Activated CD8-positive, alpha-beta memory T cell treated with anti-CD3 and anti-CD28 coated beads for 1 hour (primary cell): ENCODE results near the gene TOP3B.
"Not testable (repeated sequence)": the region's sequence is repeated elsewhere in the genome, so short reads cannot be mapped to it uniquely, and the experiment has no call there.

Source experiments
- DNase-seq, 2 donors: peaks; one replicate each; pipeline ENCODE4 v3.0.0-alpha.2; 2020; ENCODE audit warnings: low read depth in 1 of 2; ENCODE audit errors: extremely low read depth in 1 of 2

The TOP3B gene

DNA sequence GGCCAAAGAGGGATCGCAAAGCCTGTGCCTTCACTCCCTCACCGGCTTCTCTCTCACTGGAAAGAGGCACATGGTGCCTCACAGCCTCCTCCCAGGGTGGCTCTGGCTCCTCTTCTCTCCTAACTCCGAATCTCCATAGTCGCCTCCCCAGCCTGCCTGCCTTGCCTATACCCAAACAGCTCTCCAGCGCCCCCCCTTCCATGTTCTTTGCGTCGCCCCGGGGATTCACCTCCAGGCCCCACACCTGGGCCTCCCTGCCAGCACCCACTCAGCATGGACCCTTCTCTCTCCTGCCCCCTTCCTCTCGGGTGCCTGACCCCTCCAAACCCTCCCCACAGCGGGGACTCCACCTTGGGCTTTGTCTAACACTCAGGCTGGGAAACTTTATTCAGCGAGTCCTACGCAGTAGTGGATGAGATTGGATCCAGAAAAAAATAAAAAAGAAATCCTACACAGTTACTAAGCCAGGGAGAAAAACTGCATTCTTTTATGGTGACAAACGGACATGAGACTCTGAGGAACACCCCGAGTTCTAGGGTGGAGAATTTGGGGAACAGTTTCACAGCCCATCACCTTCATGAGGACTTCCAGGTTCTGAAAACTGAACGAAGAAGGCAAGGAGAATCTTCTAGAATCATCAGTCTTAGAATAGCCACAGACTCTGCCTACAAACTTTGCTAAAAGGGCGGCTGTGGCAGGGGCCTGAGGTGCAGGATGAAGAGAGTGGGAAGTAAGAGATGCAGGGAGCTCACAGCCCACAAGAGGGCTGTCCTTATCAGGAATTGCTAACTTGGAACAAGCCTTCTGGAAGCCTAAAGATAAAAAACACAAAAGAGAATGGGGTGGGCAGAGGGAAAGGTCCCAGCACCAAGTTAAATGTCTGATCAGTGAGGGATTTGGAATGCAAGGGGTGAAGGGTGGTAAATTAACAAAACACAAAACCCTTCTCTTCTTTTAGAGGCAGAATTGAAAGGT is 35.3 kb downstream of the TOP3B start:
- DNase-seq, result no peak

DNA sequence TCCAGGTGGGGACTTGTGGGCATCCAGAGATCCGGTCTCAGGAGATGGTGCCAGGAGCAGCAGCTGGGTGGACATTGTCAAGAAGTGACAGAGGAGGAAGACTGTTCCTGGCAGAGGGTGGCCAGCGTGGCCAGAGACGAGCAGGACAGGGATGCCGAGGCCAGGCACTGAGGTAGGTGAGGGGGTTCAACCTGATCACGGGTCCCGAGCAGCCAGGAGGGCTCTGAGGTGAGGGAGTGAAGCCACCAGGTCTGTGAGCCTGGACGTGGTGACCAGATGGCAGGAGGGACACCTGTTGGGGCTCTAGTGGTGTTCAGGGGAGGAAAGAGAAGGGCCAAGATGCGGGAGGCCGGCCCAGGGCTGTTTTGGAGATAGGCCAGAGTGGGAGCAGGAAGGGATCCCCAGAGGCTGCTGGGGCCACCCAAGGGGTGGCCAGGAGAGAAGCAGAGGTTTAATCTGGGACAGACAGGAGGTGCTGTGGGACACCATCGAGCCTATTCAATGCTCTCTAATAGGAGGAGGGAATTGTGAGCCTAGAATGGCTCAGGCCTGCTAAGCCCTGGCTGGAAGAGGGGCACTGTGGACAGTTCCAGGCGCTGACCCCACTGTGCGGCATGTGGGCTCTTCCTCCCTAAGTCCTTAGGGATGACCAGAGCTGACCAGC is 36.2 kb downstream of the TOP3B start:
- DNase-seq, result no peak

- DNase-seq, result no peak
Measured at GRCh38 chr22:21945453-21946261, 36.9 kb downstream of the TOP3B start.

GRCh38 chr22:21944871-21945270 is 37.7 kb downstream of the TOP3B start:
- no peak for DNase-seq

- DNase-seq, result no peak
Measured at GRCh38 chr22:21943571-21944448, 38.8 kb downstream of the TOP3B start.

DNA sequence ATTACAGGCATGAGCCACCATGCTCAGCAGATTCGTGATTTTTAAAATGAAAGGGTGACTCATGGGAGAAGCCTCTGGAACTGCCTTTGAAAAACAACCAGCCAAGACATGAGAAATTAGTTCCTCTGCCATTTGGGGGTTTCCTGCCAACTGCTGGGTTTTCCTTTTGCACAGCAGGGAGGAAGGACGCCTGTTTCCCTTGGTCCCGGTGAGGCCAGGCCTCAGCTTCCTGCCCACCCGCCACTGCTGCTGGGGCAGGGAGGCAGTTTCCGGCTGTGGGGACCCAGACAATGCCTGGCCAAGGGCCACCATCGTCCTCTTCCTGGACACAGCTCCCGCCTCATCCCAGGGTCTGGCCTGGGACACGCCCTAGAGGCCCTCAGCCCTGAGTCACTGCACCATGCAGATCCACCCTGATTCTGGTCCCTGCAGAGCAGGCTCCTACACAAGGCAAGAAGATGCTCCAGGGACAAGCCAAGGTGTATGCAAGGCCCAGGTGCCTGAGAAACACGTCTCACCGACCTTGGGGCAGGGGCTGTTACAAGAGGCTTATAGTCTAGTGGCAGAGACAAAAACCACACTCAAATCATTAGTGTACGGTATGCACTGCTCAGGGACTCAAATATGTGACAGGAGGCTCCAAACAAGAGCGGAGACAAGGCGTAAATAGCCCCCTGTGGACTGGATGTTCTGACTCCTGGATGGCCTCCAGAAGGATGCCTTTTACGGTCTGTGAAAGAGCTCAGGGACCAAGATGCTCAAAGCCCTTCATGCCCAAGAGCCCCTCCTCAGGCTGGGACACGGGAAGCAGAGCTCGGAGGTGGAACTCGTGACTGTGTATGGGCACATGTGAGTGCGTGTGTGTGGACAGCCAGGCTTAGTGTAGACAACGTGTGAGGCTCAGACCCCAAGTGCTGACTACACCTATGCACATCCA is 39.9 kb downstream of the TOP3B start:
- no peak for DNase-seq

GRCh38 chr22:21941921-21942320 is 40.7 kb downstream of the TOP3B start:
- no peak for DNase-seq

- no peak for DNase-seq
Measured at GRCh38 chr22:21940521-21940920, 42.1 kb downstream of the TOP3B start.

GRCh38 chr22:21939935-21940334 is 42.7 kb downstream of the TOP3B start:
- not testable (repeated sequence) for DNase-seq

DNA sequence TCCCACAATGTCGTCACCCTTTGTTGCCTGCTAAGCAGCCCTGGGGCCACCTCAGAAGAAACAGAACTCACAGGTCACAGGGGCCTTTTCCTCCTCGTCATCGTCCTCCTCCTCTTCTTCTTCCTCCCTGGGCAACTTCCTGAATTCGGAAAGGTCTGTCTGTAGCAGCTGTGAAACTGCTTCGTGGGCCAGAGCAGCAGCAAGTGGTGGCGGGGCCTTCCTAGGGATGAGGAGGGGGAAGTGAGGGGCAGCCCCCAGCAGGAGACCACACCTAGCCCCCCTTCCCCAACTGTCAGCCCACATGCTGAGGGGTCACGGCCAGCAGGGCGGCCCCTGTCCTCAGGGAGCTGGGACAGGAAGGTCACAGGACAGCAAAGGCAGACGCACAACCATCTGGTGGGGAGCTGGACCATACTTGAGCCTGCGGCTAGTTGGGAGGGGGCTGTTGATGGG is 43.1 kb downstream of the TOP3B start:
- no peak for DNase-seq

GRCh38 chr22:21938906-21939305 is 43.7 kb downstream of the TOP3B start:
- DNase-seq, result no peak

DNA sequence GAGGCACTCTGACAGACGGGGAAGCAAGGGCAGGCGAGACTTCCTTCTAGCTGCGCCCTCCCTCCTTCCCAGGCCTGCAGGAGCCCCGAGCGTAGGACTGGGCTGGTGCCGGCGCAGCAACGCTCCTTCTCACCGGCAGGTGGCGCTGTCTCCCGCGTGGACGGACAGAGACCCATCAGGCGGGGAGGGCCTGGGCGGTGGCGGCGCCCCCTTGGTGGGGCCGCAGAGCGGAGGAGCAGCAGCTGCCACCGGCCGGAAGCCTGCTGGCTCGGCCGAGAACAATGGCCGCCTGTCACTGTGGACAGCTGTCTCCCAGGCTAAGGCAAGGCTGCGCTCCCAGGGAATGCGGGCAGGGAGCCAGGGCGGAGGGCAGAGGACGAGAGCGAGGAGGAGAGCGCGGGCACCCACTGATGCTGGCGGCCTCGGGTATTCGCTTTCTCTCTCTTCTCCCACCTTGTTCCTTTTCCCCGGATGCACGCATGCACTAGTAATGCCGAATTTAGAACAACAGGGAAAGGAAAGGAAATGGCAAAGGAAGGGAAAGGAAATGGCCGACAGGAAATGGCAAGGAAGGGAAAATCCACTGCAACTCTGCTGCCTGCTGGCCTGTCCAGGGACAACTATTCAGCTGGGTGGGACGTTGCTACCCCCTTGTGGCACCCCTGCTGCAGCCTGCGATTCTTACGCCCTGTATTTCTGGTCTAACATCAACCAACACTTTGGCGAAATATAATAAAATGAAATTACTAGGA is 44.3 kb downstream of the TOP3B start:
- DNase-seq, result peak; percentile 66 to 90

DNA sequence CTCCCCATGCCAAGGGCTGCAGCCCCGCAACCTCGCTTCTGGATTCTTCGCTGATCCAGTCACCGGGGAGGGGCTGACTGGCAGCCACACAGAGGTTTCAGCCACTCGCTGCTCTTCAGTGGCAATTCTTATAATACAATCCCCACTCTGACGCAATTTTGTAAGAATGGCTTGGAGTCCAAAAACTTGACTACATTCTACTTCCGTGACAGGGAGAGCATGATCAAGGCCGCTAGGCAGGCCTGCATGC is 44.8 kb downstream of the TOP3B start:
- DNase-seq, result no peak

DNA sequence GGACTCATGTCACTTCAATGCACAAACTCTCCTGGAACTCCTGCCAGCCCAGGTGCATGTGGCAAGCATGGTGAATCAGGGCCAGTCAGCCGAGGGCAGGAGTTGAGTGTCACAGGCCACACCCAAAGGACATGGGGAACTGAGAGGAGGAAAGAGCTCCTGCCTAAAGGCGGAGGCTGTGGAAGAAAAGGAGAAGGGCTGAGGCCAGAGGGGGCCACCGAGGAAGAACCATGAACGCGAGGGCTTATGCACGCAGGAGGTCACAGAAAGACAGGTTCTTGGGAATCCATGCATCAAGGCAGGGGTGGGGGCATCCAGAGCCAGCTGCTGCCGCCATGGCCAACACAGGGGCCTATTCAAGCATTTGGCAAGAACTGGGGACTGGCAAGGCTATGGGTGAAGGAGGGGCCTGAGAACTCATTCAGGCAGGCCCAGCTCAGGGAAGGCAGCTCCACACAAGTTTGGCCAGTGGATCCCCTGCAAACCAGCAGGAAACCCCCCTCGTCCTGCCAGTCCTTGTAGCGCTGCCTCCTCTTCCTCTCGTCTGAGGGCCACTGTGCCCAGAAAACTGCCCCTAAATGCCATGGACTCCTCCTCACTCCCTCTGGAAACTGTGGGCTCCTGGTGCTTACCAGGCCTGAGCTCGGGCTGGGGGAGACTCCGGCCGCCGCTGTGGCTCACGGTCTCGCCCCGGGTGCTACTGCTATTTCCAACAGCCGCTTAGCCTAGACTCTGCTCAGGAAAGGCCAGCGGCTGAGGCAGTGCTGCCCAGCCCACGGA is 45.4 kb downstream of the TOP3B start:
- no peak for DNase-seq

DNA sequence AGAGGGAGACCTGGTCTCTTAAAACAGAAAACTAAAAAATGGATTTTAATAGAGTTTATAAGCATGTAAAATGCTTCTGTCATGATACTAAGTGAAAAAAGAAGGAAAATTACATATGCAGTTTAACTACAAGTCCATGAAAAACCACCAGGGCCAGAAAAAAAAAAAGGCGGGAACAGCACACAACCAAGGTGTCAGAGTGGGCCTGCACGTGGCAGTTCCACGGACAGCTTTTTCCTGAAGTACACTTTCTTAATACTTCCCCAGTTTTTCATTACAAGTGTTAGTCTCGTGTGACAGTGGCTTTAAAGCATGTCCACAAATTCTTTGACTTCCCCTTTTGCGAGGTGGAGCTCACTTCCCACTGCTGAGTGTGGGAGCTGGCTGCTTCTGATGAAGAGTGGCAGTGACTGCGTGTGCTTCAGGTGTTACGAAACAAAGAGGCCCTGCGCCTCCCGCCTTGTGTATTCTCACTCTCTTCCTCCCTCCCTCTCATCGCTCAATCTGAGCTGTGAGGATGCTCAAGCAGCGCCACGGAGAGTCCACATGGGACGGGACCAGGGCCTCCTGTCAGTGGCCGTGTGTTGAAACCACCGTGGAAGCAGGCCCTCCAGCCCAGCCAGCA is 46.3 kb downstream of the TOP3B start:
- no peak for DNase-seq

DNA sequence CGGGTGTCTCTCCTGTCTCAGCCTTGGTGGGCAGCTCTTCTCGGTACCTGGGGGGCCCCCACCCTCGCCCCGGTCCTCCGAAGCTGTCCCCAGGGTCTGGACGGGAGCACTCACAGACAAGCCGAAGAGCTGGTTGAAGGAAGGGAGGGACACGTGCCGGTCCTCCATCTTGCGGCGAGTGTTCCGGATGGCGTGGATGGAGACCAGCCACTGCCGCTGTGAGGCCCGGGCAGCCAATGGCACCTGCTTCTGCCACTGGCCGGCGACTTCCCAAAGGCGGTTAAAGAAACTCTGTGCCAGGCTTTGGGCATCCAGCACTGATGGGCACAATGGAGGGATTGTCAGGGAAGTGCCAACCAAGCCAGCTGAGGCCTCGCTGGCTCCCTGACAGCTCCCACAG is 48.7 kb downstream of the TOP3B start:
- no peak for DNase-seq

DNA sequence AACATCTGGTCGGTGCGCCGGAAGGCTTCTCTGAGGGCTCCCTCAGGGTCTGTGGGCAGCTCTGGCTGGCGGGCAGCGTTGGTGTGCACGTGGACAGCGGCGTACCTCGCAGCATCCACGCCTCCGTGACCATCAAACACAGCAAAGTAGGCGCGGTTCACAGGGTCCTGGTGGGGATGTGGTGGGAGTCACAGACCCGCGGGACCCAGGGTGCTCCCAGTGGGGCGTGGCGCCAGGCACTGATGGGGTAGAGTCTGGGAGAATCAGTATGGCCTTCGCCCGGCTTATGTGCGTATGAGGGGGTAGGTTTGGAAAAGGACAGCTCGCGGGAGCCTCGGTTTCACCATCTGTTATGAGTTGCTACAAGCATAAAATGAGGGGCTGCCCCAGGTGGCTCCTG is 49.2 kb downstream of the TOP3B start:
- DNase-seq, result no peak

GRCh38 chr22:21932347-21932746 is 50.2 kb downstream of the TOP3B start:
- no peak for DNase-seq
